ENCODE data around the gene CDC45.

- TF ChIP-seq, protein P1, sequence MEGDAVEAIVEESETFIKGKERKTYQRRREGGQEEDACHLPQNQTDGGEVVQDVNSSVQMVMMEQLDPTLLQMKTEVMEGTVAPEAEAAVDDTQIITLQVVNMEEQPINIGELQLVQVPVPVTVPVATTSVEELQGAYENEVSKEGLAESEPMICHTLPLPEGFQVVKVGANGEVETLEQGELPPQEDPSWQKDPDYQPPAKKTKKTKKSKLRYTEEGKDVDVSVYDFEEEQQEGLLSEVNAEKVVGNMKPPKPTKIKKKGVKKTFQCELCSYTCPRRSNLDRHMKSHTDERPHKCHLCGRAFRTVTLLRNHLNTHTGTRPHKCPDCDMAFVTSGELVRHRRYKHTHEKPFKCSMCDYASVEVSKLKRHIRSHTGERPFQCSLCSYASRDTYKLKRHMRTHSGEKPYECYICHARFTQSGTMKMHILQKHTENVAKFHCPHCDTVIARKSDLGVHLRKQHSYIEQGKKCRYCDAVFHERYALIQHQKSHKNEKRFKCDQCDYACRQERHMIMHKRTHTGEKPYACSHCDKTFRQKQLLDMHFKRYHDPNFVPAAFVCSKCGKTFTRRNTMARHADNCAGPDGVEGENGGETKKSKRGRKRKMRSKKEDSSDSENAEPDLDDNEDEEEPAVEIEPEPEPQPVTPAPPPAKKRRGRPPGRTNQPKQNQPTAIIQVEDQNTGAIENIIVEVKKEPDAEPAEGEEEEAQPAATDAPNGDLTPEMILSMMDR (optimal IDR thresholded peaks at IDR 0.05 in 1 of 3, IDR thresholded peaks at IDR 0.05 in 1 of 3, conservative IDR thresholded peaks at IDR 0.05 in 1 of 3; ENCODE audit: extremely low read depth in 1 of 3, insufficient read depth in 2 of 3, low read length in 3 of 3) = no peak
- no peak for TF ChIP-seq EZH2 (IDR thresholded peaks at IDR 0.05; ENCODE audit: low read length)
Measured at GRCh38 chr22:19490628-19491230, 11.0 kb downstream of the CDC45 start.
